Stimulated activated CD4-positive, alpha-beta T cell treated with anti-CD3 and anti-CD28 coated beads, Interleukin-1b, Interleukin-23, amount 100 ng/mL, for 4 hours (primary cell): Measurements from ENCODE around the gene MBNL2.

Experiments used
- DNase-seq, 2 donors: peaks; one replicate each; pipeline ENCODE4 v3.0.0-alpha.2; 2020; ENCODE audit warnings: low read depth in 2 of 2

MBNL2 gene

DNA sequence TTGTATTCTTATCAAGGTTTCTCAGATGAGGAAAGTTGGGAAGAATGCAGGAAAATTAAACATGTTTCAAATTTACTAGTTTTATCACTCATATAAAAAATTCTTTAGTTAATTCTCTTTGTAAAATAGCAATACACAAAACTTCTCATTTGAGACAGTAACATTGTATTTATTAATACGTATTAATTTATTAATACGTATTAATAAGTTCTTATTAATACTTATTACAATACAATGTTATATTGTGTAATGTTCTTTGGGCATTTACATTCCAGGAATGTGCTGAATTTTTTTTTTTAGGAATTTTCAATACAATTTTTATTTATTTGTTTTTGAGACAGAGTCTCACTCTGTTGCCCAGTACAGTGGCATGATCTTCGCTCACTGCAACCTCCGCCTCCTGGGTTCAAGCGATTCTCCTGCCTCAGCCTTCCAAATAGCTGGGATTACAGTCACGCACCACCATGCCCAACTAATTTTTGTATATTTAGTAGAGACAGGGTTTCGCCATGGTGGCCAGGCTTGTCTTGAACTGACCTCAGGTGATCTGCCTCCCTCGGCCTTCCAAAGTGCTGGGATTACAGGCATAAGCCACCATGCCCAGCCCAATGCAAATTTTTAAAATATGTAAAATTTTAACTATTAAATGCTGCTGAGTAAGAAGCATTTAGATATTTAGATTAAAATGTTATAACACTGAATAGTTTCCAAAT, 31.6 kb downstream of the MBNL2 start:
- DNase-seq, result no peak

DNA sequence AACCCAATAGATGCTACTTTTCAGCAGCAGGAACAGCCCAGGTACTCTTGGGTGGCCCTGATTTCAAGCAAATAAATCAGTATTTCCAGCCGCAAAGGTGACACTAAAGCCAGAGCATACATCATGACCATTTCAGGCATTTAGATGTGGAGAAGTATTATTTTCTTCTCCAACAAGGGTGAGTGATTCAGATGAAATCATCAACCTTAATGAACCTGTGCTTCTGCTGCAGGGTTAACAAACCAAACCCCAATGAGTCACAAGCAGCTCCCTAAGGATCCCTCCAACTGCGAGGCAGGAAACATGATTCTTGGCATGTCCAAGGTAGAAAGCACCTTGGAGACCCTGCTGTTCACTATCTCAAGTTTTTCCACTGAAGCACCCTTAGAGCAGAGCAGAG, 32.7 kb downstream of the MBNL2 start:
- DNase-seq, result no peak

DNA sequence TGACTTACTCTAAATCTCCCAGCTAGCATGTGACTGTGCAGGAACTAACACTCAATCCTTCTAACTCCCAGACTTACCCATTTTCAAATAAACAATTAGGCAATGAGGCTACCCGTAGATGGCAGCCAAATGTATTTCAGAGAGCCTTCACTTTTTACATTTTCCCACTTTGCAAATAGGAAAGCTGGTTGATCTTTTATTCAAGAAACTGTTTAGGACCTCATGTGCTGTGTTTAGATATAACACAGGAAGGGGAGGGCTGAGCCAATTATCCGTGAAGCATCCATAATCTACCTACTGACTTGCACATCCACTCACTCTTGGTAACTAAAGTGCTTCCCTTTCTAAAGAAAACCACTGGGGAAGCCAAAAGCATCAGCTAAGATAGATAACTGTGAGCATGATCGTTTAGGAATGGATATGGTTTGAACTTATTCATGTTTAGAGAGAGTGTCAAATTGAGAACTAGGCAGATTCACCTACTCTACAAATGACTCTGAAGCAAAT, 33.4 kb downstream of the MBNL2 start:
- no peak for DNase-seq

DNA sequence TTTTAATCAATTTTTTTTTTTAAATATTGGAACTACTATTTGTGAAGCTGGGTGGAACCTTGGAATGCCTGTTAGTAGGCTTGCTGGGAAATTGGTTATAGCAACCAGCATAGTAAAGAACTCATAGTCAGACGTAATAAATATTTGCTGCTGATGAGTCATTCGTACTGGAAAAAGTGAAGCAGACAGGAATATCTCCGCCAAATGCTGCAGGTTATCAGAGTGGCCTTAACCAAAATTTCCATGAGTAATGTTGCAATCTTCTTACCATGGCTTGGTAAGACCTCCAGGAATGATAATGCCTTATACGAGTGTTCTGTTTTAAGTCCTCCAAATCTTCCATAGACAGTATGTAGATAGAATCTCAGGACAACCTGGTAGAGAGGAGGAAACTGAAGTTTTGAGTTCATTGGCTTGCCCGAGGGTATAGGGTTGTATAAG, 34.2 kb downstream of the MBNL2 start:
- DNase-seq, result no peak

DNA sequence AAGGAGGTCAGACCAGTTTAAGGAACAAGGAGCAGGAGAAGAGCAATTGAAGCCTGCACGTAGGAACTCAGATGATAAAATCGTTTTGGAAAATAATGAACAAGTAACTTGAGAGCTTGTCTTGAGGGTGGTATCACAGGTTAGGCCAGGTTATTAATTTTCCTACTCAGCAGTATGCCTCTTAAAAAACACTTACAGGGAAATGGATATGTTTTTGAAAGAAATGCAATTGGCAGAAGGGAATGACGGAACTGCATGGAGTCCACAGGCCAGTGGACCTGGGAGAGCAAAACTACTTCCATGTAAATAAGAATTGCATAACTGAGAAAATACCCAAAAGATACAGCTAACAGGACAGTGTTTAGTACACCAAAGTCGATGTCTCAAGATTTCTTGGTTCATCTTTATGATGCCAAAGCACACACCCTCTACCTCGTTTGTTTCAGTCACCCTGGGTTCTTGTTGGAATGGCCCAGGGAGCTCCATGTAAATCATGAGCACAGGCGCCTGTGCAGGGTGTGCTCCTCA, 35.2 kb downstream of the MBNL2 start:
- DNase-seq, result no peak

DNA sequence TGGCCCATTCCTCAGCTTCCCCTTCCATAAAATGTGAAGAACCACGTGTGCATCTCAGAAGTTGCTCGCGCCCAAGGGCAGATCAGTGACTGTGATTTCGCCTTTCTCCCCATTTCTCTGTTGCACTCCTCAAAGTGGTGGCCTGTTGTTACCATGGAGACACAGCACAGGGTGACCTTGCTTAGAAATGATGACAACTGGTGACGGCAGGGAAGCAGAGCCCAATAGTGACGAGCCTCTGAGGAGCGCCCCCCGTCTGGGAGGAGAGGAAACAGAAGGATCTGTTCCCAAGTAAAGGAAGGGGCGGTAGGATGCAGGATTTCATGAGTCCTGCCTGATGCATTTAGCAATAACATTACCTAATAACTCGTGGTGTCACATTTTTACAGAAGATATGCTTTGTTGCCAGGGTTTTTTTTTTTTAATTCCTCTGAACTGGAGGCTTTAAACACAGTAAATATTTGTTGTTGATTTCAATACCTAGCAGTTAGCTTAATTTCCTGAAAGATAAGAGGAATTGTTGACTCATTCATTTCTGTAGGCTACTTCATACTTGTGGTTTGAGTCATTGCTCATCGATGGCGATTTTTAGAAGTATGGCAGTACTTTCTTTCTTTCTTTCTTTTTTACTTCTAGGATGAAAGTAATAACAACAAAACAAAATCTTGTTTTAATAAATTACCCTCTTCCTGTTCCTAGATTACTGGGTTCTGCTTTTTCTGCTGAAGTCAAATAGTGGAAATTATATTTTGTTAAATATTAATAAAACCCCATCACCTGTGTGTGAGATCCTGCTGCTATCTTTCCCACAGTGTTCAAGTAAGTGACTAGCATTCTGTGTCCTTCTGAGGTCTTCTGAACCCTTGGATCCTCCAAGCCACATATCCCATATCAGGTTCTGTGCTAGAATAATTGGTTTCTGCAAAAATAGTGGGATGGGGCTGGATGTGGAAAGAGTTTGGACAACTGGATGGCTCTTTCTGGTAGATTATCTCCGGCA, 36.0 kb downstream of the MBNL2 start:
- no peak for DNase-seq

DNA sequence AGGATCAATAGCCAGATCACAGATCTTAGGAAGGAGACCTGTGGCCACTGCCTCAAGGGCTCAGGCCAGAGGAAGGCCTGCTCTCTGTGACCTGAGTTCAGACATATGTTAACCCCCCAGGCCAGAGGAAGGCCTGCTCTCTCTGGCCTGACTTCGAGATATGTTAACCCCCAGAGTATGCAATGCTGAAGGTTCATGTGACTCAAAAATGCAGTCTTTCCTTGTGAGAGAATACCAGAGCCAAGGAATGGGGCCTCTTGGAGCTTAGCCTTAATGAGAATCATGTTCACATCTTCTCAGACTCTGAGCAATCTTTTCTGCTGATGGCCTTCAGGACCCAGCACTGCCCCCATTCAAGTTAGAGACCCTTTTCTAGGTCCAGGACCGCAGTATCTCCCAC, 36.7 kb downstream of the MBNL2 start:
- no peak for DNase-seq

DNA sequence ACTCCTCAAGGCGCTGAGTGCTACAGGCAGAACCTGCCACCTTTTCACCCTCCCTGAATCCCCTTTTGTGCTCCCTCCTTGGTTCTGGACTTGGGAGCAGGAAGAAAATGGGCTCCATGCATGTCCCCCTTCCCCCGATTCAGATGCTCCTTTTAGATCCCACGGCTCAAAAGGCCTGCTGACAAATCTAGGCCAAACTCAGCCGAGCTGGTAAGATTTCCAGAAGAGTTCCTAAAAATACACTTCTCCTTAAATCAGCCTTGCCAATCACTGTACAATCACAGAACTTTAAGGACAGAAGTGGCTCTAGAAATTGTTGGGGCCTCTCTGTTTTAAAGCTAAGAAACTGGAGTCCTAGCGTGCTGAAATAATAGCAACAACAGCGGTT, 37.3 kb downstream of the MBNL2 start:
- no peak for DNase-seq

DNA sequence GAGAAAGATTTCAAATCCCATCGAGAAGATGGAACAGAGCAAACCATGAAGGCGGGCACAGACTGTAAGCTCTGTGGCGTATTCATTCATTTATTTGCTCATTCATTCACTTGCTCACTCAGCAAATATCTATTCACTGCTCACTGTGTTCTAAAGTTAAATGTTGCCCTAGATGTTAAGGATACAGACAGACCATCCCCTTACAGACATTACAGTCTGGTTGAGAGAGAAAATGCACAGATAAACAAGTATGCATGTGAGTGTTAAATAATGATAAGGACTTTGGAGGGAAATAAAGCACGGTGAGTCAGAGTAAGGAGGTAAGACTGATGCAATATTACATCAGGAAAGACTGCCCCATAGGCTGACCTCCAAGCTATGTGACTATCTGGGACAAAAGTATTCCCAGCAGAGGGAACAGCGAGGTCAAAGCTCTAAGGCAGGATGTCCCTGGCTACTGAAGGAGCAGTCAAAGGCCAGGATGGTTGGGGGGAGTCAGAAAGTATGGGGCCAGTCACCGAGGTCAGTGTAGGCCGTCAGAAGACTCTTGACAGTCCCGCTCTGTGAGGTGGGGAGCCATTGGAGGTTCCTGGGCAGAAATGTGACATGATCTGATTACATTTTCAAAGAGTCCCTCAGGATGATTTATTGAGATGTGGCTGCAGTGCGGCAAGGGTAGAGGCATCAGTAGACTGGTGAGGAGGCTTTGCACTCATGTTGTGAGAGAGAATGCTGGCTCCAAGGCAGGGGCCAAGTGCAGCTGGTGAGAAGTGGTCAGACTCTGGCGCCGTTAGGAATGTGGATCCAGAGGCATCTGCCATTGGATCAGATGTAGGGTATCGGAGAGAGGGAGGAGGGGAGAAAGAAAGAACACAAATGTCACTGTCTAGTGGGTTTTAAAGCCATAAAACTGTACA, 37.9 kb downstream of the MBNL2 start:
- DNase-seq, result no peak

DNA sequence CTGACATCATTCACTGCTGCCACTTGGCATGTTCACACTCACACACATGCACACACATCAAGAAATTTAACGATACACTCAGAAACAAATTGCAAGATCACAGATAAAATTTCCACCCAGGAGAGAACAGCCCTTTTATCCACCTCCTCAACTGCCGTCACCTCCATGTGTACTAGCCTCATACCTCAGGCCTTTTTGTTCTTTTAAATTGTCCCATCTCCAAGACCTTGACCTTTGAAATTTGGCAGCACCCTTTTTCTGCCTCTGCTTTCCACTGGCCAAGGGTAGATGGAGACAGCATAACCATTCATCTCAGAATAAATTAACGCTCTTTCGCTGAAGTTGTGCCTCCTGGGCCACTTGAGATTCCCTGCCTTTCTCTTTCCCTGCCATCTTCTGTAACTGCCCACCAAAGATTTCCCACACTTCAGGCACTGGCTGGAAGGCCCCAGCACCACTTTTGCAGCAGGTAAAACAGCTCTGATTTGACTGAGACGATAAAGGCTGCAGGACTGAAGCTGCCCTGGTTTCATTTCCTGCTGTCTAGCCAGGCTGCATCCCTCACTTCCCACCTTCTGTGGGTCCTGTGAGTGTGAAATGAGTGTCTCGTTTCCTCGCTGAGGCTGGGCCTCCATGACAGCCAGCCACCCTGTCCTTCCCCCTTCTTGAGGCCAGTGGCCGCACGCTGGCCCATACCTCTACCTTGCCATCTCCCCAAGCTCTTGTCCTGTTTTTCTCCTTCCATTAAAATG, 39.3 kb downstream of the MBNL2 start:
- DNase-seq, result no peak

DNA sequence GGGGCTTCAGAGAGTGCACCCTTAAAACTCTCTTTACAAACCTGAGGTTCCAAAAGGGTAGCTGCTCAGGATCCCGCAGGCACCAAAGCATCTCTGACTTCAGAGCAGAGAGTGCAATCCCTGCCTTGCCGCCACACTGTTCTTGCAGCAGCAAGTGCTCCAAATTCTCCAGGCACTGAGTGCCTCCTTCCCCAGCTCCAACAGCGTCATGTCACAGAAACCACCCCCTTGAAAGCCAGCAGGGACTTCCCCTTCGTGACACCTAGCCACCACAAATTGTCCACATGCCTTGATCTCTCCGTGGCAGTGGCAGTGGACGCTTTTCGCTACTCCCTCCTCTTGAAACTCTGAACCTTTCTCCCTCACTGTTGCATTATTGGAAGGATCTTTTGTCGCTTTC, 39.9 kb downstream of the MBNL2 start:
- DNase-seq, result no peak

DNA sequence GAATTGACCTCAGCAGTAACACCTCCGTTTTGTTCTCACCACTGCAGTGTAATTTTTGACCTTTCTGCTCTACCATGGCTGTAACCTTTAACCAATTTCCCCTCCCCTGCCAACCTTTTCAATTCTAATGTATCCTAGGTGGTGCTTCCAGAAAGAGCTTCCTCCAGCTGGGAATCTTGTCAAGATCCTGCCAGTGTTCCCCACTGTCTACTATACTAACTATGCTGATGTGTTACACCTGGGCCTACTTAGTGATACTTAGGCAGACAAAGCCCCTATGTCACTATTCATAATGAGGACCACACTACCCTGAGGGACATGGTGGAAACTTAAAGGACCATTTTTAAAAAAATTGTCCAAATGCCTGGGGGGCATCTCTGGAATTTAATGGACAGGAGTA, 41.0 kb downstream of the MBNL2 start:
- DNase-seq, result no peak

DNA sequence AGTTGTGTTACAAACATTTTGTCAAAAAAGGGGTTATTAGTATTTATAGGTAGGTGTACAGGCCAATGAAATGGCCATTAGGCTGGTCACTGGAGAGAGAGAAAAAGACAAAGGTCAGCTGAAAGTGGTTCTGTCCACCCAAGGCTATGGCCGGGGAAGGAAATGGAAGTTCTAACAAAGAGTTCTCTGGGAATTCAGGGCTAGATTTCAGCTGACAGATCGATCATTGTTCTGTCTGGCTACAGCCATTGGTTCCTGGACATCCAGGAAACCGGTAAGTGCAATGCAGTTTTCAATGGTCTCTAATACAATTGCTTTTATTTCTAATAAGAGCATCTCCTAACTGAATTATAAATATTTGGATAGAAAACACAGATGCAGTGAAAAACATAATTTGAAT, 42.5 kb downstream of the MBNL2 start:
- DNase-seq, result no peak

DNA sequence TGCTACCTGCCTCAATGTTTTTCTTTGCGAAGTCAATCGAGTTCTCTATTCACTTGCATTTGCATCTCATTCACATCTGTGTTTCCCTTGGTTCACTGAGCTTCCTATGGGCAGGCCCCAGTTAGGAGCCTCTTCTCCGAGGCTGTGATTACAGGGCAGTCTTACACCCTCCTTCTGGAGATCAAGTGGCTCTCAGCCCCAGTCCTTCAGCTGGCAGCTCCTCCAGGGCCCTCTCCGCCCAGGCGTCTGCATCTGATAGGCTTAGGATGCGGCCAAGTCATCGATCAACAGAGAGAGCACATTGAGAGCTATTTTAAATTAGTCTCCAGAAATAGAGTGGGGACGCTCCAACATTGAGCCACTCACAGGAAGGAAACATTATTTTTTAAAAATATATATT, 44.2 kb downstream of the MBNL2 start:
- DNase-seq, result no peak

DNA sequence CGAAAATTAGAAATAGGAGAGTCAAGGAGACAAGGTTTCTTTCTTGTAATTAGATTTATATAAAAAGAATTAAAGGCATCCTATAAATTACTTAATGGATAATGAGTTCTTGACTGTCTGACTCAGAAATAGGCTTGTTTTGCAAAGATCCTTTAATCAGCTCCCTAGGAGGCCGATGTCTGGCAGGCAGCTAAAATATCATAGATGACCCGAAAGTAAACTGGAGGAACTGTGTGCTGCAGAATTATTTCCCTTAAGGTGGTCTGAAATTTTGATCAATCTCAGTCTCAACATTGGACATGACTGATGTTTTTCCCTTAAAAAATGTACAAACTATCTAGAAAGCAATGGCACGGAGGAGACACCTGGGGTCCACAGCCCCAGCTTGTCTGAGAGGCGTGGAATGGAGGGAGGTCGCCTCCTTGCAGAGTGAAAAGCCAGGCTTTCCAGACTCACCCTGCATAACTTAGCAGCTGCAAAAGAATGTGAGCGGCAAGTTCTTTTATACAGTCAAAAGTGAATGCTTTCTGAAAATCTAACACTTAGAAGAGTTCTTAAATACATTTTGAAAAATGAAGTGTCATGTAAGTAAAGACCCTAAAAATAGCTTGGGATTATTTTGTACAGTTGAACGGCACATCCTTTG, 44.8 kb downstream of the MBNL2 start:
- DNase-seq, result no peak

DNA sequence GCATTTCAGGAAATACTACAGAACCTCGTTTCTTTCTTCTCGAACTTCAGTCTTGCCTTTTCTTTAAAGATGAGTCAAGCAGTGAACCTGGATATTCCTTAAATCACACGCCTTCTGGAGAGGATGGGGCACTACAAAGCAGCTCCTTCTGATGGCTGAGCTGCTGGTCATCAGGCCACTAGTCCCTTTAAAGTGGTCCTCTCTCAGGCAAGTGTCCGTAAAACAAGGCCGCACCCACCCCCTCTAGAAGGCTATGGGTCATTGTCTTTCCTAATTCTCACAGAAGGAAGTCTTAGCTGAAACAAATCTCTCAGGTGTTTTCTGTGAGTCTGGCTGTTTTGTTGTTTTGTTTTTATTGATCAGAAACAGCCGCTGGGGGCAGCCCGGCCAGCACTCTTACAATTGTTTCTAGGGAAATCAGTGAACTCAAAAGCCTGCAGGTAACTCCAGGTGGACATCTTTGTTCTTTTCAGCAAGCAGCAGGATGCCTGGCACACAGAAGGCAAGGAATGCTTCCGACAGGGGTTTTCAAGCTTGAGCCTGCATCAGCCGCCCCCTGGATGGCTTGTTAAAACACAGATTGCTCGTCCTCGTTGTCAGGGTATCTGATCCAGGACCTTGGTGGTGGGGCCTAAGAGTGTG, 45.4 kb downstream of the MBNL2 start:
- no peak for DNase-seq

DNA sequence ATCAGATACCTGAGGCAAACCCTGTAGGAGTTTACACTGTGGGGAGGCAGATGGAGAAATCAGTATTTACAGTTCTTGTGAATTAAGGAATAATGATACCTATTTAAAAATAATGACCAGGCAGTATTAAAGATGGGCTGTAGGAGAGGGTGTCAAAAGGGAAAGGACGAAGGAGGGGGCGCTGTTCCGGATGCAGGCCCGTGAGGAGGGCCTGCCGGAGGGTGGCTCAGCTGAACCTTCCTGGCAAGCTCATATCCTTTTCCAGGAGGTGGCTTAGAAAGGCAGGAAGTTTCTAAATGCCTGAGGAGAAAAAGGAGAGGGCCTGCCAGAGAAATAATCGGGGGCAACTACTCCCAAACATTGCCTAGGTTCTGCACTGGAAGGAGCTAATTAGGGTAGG, 46.6 kb downstream of the MBNL2 start:
- no peak for DNase-seq

DNA sequence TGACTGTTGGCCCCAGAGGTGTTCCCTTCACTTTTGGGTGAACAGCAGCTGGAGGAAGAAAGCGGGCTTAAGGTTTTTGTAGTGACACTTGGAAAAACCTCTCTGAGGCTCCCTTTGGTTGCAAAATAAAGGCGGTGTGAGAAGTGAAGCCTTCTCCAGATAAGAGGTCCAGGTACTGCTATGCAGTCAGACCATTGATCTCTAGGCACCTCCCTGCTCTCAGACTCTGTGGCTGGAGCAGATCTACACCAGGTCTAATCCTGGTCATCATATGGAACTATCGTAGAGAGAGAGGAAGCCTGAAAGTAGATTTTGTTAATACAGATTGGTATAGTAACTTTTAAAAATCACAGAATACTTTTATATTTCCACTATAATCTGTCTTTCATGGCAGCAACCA, 47.5 kb downstream of the MBNL2 start:
- no peak for DNase-seq

DNA sequence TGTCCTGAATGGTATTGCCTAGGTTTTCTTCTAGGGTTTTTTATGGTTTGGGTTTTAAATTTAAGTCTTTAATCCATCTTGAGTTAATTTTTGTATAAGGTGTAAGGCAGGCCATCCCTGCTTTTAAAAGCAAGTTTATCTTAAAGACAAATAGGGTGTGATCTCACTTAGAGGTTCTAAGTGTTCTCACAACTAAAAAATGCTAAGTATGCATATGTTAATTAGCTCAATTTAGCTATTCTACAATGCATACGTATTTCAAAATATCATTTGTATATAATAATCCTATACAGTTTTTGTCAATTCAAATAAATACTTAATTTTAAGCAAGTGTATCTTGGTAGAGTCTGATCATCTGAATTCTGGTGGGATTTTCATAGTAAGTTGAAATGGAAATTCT, 50.4 kb downstream of the MBNL2 start:
- no peak for DNase-seq

DNA sequence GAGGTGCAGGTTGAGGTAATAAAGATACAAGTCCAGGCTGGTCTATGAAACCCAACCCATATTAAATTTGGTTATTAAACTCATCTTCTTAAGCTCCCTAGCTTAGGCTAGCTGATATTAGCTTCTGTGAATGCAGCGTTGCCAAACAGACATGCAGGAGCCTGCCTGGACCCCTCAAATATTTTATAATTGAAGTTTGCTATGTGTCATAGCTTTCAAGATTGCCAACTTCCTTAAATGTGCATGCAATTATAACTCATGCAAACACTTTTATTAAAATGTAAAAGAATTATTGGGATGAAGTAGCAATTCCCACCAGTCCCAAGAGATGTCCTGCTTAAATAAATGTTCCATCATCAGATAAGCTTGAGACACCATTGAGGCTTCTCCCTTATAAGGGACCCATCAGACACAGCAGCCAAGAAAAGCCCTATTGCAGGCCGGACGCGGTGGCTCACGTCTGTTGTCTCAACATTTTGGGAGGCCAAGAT, 51.3 kb downstream of the MBNL2 start:
- no peak for DNase-seq
